Body of pancreas (tissue), 4 donors: Measurements from ENCODE around the gene SERTAD1.

Source experiments
- POLR2A ChIP-seq, 3 donors: fragments of 450-650 bp; IDR thresholded peaks; one replicate each; pipeline ENCODE4 v1.6.1; 2016; ENCODE audit warnings: antibody characterized with exemption in 3 of 3, mild to moderate bottlenecking in 2 of 3
- TF ChIP-seq, protein P1 (sequence below), 7 experiments: fragments of 450-650 bp in 4 of 7; fragments of 200-600 bp in 3 of 7; sonication (generic) in 3 of 7; IDR thresholded peaks; one replicate each; pipeline ENCODE4 v1.5.1; 2016 to 2019; ENCODE audit warnings: antibody characterized with exemption in 7 of 7

DNA sequence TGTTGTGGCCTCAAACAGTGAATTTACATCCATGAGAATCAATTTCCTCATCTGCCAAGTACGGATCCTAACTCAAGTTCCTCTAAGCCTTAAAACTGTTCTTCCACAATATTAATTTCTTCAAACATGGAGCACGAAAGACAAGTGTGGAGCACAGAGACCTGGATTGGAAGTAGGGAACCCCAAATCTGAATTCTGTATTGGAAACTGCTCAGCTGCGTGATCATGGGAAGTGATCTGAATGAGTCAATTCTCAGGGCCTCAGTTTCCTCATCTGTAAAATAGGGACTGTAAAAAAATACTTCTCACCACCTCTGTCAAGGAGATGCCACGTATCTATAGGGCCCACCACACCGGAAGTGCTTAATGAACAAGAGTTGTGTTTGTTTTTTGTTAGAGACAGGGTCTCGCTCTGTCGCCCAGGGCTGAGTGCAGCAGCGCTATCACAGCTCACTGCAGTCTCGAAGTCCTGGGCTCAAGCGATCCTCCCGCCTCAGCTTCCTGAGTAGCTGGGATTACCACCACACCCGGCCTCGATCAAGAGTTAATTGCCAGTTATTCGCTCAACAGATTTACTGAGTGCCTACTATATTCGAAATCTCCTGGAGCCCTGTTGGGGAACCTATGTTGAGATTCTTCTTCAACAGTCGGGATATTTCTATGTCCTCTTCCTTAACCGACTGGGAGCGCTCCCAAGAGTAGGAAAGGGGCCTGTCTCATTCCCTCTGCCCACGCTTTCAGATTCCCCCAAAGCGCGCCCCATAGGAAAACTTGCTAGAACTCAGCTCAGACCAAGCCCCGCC, 16.7 kb upstream of the SERTAD1 start:
- TF ChIP-seq, protein P1, sequence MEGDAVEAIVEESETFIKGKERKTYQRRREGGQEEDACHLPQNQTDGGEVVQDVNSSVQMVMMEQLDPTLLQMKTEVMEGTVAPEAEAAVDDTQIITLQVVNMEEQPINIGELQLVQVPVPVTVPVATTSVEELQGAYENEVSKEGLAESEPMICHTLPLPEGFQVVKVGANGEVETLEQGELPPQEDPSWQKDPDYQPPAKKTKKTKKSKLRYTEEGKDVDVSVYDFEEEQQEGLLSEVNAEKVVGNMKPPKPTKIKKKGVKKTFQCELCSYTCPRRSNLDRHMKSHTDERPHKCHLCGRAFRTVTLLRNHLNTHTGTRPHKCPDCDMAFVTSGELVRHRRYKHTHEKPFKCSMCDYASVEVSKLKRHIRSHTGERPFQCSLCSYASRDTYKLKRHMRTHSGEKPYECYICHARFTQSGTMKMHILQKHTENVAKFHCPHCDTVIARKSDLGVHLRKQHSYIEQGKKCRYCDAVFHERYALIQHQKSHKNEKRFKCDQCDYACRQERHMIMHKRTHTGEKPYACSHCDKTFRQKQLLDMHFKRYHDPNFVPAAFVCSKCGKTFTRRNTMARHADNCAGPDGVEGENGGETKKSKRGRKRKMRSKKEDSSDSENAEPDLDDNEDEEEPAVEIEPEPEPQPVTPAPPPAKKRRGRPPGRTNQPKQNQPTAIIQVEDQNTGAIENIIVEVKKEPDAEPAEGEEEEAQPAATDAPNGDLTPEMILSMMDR (IDR thresholded peaks at IDR 0.05), result no peak
- no peak for TF ChIP-seq POLR2A (IDR thresholded peaks at IDR 0.05)
